Hepatocyte (in vitro differentiated cells): ENCODE data around the gene GDPD4.

Experiments used
- EZH2 ChIP-seq: fragments of 200-600 bp; sonication (generic); IDR thresholded peaks from 2 replicates; pipeline ENCODE4 v1.6.1; 2016; ENCODE audit warnings: antibody characterized with exemption, mild to moderate bottlenecking, borderline replicate concordance
- TF ChIP-seq, protein P1 (sequence below): fragments of 200-600 bp; sonication (generic); IDR thresholded peaks from 2 replicates; pipeline ENCODE4 v1.5.1; 2016; ENCODE audit warnings: antibody characterized with exemption, mild to moderate bottlenecking; ENCODE audit not compliant: poor library complexity

DNA sequence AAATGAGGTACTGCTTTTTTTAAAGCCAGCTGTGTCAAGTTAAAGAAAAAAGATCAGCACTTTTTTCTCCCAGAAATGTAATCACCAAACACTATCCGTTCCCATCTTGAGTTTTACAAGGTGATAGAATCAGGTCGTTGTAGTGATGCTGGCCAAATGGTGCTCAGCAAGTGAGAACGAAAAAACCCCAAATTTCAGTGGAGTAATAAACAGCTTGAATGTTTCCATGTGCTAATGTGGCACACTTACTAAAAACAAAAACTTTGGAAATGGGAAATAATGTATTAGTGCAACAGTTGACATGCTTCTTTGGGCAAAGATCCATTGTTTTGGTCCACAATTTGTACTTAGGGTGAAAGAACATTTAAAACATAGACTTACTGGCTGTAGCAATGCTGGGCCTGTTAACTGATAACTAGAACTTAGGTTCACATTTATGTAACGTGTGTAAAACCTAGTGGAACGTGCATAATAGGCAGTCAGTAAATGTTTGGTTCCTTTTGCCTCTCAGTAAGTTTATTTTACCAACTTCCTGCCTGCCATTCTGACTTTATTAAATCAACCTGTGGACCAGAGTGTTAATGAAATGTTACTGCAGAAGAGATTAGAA, 15.4 kb upstream of the GDPD4 start:
- TF ChIP-seq, protein P1, sequence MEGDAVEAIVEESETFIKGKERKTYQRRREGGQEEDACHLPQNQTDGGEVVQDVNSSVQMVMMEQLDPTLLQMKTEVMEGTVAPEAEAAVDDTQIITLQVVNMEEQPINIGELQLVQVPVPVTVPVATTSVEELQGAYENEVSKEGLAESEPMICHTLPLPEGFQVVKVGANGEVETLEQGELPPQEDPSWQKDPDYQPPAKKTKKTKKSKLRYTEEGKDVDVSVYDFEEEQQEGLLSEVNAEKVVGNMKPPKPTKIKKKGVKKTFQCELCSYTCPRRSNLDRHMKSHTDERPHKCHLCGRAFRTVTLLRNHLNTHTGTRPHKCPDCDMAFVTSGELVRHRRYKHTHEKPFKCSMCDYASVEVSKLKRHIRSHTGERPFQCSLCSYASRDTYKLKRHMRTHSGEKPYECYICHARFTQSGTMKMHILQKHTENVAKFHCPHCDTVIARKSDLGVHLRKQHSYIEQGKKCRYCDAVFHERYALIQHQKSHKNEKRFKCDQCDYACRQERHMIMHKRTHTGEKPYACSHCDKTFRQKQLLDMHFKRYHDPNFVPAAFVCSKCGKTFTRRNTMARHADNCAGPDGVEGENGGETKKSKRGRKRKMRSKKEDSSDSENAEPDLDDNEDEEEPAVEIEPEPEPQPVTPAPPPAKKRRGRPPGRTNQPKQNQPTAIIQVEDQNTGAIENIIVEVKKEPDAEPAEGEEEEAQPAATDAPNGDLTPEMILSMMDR = no peak
- TF ChIP-seq EZH2 = no peak
